Memory B cell (primary cell): ENCODE measurements around the gene SSX2IP.
"Not testable (repeated sequence)": the region's sequence is repeated elsewhere in the genome, so short reads cannot be mapped to it uniquely, and the experiment has no call there.

Experiments
- ATAC-seq: fragments of 150-1000 bp; cut with Tn5 transposase; 2 replicates; pipeline ENCODE4 v1.10.0; 2021; ENCODE audit warnings: low read depth, mild to moderate bottlenecking, moderate library complexity
- DNase-seq, 2 donors: peaks; one replicate each; pipeline ENCODE4 v3.0.0; 2022; ENCODE audit warnings: low spot score in 2 of 2
- H3K27ac Mint-ChIP-seq: one replicate; pipeline ENCODE4 v1.8.0; 2022; ENCODE audit warnings: mild to moderate bottlenecking, moderate library complexity, mixed read lengths
- H3K27me3 Mint-ChIP-seq: one replicate; pipeline ENCODE4 v1.8.0; 2022; ENCODE audit warnings: mixed read lengths
- H3K36me3 Mint-ChIP-seq: one replicate; pipeline ENCODE4 v1.8.0; 2022; ENCODE audit warnings: mild to moderate bottlenecking, mixed read lengths
- H3K4me1 Mint-ChIP-seq: one replicate; pipeline ENCODE4 v1.8.0; 2022; ENCODE audit warnings: mixed read lengths
- H3K4me3 Mint-ChIP-seq: one replicate; pipeline ENCODE4 v1.8.0; 2022; ENCODE audit warnings: mild to moderate bottlenecking, moderate library complexity, mixed read lengths
- H3K9me3 Mint-ChIP-seq: one replicate; pipeline ENCODE4 v1.8.0; 2022; ENCODE audit warnings: mixed read lengths

The SSX2IP gene, protein sequence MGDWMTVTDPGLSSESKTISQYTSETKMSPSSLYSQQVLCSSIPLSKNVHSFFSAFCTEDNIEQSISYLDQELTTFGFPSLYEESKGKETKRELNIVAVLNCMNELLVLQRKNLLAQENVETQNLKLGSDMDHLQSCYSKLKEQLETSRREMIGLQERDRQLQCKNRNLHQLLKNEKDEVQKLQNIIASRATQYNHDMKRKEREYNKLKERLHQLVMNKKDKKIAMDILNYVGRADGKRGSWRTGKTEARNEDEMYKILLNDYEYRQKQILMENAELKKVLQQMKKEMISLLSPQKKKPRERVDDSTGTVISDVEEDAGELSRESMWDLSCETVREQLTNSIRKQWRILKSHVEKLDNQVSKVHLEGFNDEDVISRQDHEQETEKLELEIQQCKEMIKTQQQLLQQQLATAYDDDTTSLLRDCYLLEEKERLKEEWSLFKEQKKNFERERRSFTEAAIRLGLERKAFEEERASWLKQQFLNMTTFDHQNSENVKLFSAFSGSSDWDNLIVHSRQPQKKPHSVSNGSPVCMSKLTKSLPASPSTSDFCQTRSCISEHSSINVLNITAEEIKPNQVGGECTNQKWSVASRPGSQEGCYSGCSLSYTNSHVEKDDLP

GRCh38 chr1:84690397-84691121 lies at the start of gene SSX2IP:
TSS of gene SSX2IP (minus strand) at chr1:84690461. CDS start at chr1:84671219, 19,242 bp downstream.
- H3K27me3 Mint-ChIP-seq = no peaks in the 10 kb centered on the region
- H3K4me1 Mint-ChIP-seq = peaks cover 20% of the 10 kb centered on the region
- H3K4me3 Mint-ChIP-seq = peak within 1 kb of the TSS; percentile 89
- ATAC-seq (peak; percentile 87), DNase-seq (peak; percentile 99 to 100)
- no peaks in the 10 kb centered on the region for H3K36me3 Mint-ChIP-seq
- H3K9me3 Mint-ChIP-seq = no peaks in the 10 kb centered on the region
- H3K27ac Mint-ChIP-seq = peak within 1 kb of the TSS; percentile 86

DNA sequence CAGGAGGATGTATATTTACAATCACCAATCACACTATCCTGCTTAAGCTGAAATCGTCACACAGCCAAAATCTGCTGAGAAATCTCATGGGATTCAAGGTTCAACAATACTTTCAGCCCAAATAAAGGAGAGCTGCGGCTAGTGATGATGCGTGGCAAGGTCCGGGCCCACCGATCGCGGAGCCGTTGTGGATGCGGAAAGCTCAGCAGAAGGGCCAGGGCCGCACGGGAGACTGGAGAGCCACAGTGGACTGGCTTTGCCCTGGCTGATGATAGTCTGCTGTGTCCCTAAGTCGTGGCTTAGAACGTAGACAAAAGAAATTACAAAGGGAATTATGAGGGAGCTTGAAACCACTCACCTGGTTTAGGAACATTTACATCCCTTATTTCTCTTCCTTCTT lies 48.0 kb upstream of the SSX2IP start:
- Mint-ChIP-seq H3K27me3 (peaks cover 16% of the 10 kb centered on the region), H3K9me3 (no peaks in the 10 kb centered on the region), H3K27ac (no peak overlapping the region), H3K4me1 (peaks cover 2% of the 10 kb centered on the region), H3K4me3 (no peak overlapping the region), H3K36me3 (peaks cover 2% of the 10 kb centered on the region)
- ATAC-seq (no peak), DNase-seq (no peak)

- Mint-ChIP-seq H3K27ac (no peak overlapping the region), H3K36me3 (peaks cover 2% of the 10 kb centered on the region), H3K4me3 (no peak overlapping the region), H3K9me3 (no peaks in the 10 kb centered on the region), H3K27me3 (peaks cover 16% of the 10 kb centered on the region), H3K4me1 (peaks cover 2% of the 10 kb centered on the region)
- DNase-seq (no peak), ATAC-seq (no peak)
Measured at GRCh38 chr1:84737590-84737989, 47.3 kb upstream of the SSX2IP start.

DNA sequence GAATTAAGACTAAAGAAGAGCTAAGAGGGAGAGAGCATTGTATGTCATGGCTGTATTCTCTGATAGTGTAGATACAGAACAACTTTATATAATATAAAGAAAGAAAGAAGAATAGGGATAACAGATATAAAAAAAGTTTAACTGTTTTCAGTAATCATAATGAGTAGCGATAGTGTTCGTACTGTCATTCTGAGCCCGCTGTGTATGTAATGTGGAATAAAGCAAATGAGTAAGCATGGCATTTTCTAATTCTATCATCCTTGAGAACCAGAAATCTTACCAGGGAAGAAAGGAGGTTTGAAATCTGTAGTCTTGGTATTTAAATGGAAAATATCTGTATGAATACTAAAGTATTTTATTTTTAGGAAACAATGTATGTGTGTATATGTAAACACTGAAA lies 46.7 kb upstream of the SSX2IP start:
- peaks cover 18% of the 10 kb centered on the region for H3K27me3 Mint-ChIP-seq
- ATAC-seq (no peak), DNase-seq (no peak)
- peaks cover 2% of the 10 kb centered on the region for H3K4me1 Mint-ChIP-seq
- H3K9me3 Mint-ChIP-seq = no peaks in the 10 kb centered on the region
- H3K36me3 Mint-ChIP-seq = peaks cover 2% of the 10 kb centered on the region
- no peak overlapping the region for H3K27ac Mint-ChIP-seq
- no peak overlapping the region for H3K4me3 Mint-ChIP-seq

DNA sequence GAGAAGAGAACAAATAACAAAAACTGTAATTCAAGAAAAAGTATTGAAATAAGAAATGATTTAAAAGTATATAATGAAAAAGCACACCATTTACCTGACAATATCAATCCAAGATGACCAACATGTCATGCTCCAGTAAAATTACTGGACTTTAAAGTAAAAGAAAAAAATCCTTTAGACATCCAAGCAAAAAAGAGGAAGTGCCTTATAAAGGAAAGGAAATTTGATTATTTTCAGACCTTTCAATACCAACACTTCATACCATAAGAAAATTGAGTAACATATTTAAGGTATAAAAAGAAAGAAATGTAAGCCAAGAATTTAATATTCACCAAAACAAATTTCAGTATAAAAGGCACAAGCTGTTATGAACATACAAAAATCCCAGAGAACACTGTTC lies 46.2 kb upstream of the SSX2IP start:
- H3K4me3 Mint-ChIP-seq = no peak overlapping the region
- H3K36me3 Mint-ChIP-seq = peaks cover 2% of the 10 kb centered on the region

DNA sequence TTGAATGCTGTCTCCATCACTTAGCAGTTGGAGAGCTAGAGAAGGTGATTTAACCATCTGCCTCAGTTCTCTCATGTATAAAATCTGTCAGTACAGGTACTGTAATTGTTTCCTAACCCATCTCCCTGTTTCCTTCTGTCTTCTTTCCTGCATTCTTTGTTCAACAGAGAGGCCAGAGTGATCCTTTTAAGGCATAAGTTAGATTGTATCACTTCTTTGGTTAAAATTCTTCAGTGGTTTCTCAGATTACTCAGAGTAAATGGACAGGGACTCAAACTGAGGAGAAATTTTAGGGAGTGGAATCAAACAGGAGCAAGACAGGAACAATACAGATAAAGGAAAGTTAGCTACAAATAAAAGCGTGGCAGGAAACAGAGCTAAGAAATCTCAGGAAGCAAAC lies 45.2 kb upstream of the SSX2IP start:
- Mint-ChIP-seq H3K27ac (no peak overlapping the region), H3K4me3 (no peak overlapping the region), H3K27me3 (peaks cover 26% of the 10 kb centered on the region), H3K9me3 (no peaks in the 10 kb centered on the region), H3K36me3 (peaks cover 2% of the 10 kb centered on the region), H3K4me1 (peaks cover 2% of the 10 kb centered on the region)
- no peak for ATAC-seq
- DNase-seq = no peak

More for the DNA sequence above, 46.2 kb upstream of the SSX2IP start:
- Mint-ChIP-seq H3K9me3 (no peaks in the 10 kb centered on the region), H3K4me1 (peaks cover 2% of the 10 kb centered on the region), H3K27me3 (peaks cover 20% of the 10 kb centered on the region), H3K27ac (no peak overlapping the region)
- DNase-seq = no peak
- no peak for ATAC-seq

DNA sequence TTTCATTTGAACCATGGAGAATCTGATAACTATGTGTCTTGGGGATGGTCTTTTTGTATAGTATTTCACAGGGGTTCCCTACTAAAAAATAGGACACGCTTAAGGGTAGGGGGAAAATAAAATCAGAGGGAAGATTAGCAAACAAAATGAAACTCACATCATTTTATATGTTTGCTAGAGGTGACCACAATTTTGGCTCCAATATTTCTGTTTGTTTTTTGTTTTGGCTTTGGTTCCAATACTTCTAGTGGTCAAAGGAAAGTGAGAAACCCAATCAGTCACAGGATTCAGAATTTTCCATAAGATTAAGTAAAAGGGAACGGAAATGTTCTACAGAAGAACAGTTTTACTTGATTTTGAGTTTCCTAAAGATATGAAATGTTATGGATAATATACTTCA lies 42.3 kb upstream of the SSX2IP start:
- H3K4me3 Mint-ChIP-seq = no peak overlapping the region

DNA sequence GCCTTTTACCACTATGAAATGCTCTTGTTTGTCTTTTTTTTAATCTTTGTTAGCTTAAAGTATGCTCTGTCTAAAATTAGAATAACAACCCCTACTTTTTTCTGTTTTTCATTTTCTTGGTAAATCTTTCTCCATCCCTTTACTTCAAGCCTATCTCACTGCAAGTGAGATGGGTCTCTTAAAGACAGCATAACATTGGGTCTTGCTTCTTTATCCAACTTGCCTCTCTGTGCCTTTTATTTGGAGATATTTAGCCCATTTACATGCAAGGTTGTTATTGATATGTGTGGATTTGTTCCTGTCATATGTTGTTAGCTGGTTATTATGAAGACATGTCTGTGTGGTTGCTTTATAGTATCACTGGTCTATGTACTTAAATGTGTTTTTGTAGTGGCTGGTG lies 41.3 kb upstream of the SSX2IP start:
- ATAC-seq (no peak), DNase-seq (no peak)
- no peaks in the 10 kb centered on the region for H3K9me3 Mint-ChIP-seq
- peaks cover 2% of the 10 kb centered on the region for H3K36me3 Mint-ChIP-seq
- H3K27me3 Mint-ChIP-seq = peaks cover 20% of the 10 kb centered on the region
- H3K4me1 Mint-ChIP-seq = peaks cover 2% of the 10 kb centered on the region
- no peak overlapping the region for H3K4me3 Mint-ChIP-seq
- no peak overlapping the region for H3K27ac Mint-ChIP-seq

More for the DNA sequence above, 42.3 kb upstream of the SSX2IP start:
- ATAC-seq = no peak
- H3K9me3 Mint-ChIP-seq = no peaks in the 10 kb centered on the region
- no peak for DNase-seq
- peaks cover 24% of the 10 kb centered on the region for H3K27me3 Mint-ChIP-seq
- peaks cover 2% of the 10 kb centered on the region for H3K4me1 Mint-ChIP-seq
- peaks cover 2% of the 10 kb centered on the region for H3K36me3 Mint-ChIP-seq
- no peak overlapping the region for H3K27ac Mint-ChIP-seq

DNA sequence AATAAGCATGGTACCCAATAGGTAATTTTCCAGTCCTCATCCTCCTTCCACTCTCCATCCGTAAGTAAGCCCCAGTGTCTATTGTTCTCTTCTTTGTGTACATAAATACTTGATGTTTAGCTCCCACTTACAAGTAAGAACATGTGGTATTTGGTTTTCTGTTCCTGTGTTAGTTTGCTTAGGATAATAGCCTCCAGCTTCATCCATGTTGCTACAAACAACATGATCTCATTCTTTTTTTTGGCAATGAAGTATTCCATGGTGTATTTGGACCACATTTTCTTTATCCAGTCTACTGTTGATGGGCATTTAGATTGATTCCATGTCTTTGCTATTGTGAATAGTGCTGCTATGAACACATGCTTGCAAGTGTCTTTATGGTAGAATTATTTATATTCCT lies 37.5 kb upstream of the SSX2IP start:
- not testable (repeated sequence) for H3K4me3 Mint-ChIP-seq, H3K27ac Mint-ChIP-seq, H3K4me1 Mint-ChIP-seq, H3K9me3 Mint-ChIP-seq, ATAC-seq, H3K36me3 Mint-ChIP-seq, DNase-seq
- H3K27me3 Mint-ChIP-seq = peaks cover 23% of the 10 kb centered on the region

GRCh38 chr1:84726593-84727499 lies 36.6 kb upstream of the SSX2IP start:
- ATAC-seq = no peak
- peaks cover 20% of the 10 kb centered on the region for H3K27me3 Mint-ChIP-seq
- no peak overlapping the region for H3K4me3 Mint-ChIP-seq
- DNase-seq = no peak
- H3K4me1 Mint-ChIP-seq = no peaks in the 10 kb centered on the region
- H3K36me3 Mint-ChIP-seq = no peaks in the 10 kb centered on the region
- no peak overlapping the region for H3K27ac Mint-ChIP-seq
- no peaks in the 10 kb centered on the region for H3K9me3 Mint-ChIP-seq

DNA sequence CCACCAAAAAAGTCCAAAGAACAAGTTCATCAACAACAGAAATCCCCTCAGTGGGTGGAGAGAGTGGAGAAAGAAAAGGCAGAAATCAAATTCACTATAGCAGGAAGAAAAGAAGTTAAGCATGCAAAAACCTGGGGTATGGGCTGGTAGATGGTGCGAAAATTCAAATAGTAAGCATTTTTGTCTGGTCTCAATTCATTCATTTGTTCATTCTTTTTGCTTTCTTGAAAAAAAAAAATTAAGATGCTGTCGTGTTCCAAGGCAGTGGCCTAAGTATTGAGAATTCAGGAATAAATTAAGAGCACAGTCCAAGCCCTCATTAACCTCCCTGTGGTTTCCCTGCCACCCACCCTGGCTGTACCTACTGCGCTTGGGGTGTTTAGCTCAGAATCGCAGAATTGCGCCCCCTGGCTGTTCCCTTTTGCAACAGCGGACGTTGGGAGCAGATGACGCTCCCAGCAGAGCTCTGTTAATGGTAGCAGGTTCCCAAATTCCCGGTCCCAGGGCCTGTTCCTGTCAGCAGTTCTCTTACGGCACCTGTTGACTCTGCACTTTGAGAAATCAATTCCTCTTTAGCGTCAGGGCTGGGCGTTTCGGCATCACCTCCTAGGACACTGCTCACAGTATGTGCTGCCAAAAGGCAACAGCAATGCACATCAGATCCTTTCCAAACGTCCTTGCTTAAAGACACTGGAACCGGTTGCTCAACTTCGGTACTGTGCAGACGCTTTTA lies 34.0 kb upstream of the SSX2IP start:
- peak; percentile 28 to 32 for DNase-seq
- Mint-ChIP-seq H3K27me3 (peaks cover 11% of the 10 kb centered on the region), H3K4me3 (no peak overlapping the region), H3K36me3 (no peaks in the 10 kb centered on the region), H3K4me1 (no peaks in the 10 kb centered on the region), H3K9me3 (no peaks in the 10 kb centered on the region), H3K27ac (no peak overlapping the region)
- ATAC-seq = peak; percentile 69

- no peaks in the 10 kb centered on the region for H3K4me1 Mint-ChIP-seq
- no peaks in the 10 kb centered on the region for H3K9me3 Mint-ChIP-seq
- no peaks in the 10 kb centered on the region for H3K36me3 Mint-ChIP-seq
- peaks cover 9% of the 10 kb centered on the region for H3K27me3 Mint-ChIP-seq
- no peak overlapping the region for H3K4me3 Mint-ChIP-seq
- no peak overlapping the region for H3K27ac Mint-ChIP-seq
- ATAC-seq = no peak
- DNase-seq = no peak
Measured at GRCh38 chr1:84722794-84723193, 32.5 kb upstream of the SSX2IP start.

DNA sequence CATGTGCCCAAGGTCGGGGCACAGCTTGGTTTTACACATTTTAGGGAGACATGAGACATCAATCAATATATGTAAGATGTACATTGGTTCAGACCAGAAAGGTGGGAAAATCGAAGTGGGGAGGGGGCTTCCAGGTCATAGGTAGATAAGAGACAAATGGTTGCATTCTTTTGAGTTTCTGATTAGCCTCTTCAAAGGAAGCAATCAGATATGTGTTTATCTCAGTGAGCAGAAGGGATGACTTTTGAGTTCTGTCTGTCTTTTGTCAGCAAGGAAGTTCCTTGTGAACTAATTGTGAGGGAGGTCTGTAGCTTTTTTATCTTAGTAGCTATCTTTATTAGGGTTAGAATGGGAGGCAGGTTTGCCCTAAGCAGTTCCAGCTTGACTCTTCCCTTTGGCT lies 31.6 kb upstream of the SSX2IP start:
- not testable (repeated sequence) for H3K9me3 Mint-ChIP-seq

More for the DNA sequence above, 31.6 kb upstream of the SSX2IP start:
- not testable (repeated sequence) for H3K27ac Mint-ChIP-seq, H3K4me3 Mint-ChIP-seq, H3K27me3 Mint-ChIP-seq, H3K4me1 Mint-ChIP-seq, DNase-seq, H3K36me3 Mint-ChIP-seq, ATAC-seq
